GDM1 (cell line): ENCODE measurements around the gene COL7A1.
"Not testable (repeated sequence)": the region's sequence is repeated elsewhere in the genome, so short reads cannot be mapped to it uniquely, and the experiment has no call there.

Experiments
- DNase-seq: peaks from one replicate; lab custom pipeline; 2025; lab: John Stamatoyannopoulos, UW

Gene COL7A1

GRCh38 chr3:48543271-48543866, 51.8 kb downstream of the COL7A1 start:
- DNase-seq = peak; percentile 24

- no peak for DNase-seq
Measured at GRCh38 chr3:48538451-48538850, 56.7 kb downstream of the COL7A1 start.

- DNase-seq = no peak
Measured at GRCh38 chr3:48536785-48537184, 58.3 kb downstream of the COL7A1 start.

DNA sequence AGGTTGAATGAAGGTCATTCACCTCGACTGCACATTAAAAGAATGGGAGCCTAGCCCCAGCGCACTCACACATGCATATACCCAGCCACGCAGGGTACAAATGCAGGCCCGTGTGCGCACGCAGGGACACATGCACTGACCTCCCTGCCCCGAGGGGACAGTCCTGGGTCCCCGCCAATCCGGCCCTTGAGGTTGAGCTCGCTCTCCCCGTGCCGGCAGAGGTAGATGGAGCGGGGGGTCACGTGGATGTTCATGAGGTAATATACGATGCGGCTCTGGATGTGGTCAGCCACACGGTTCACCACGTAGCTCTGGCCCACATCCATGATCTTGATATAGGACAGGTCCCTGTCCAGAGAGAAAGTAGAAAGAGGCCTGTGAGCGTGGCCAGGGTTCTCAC, 59.0 kb downstream of the COL7A1 start:
- no peak for DNase-seq

DNA sequence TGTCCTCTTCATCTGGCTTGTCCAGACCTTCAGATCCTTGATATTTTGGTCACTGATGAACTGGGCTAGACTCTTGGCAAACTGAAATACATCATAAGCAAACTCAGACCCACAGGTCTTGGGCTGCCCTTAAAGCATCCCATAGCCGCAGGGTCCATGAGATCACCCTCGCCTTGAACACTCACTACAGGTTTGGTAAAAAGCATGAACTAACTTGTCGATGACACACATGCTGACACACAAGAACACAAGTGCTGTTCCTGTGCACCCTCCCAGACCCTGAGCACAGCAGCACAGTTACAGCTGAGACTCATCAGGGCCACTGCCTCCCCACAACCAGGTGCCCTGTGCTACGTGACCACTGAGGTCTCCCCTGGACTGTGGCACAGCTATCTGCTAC, 59.6 kb downstream of the COL7A1 start:
- no peak for DNase-seq

- no peak for DNase-seq
Measured at GRCh38 chr3:48532977-48533337, 62.2 kb downstream of the COL7A1 start.

DNA sequence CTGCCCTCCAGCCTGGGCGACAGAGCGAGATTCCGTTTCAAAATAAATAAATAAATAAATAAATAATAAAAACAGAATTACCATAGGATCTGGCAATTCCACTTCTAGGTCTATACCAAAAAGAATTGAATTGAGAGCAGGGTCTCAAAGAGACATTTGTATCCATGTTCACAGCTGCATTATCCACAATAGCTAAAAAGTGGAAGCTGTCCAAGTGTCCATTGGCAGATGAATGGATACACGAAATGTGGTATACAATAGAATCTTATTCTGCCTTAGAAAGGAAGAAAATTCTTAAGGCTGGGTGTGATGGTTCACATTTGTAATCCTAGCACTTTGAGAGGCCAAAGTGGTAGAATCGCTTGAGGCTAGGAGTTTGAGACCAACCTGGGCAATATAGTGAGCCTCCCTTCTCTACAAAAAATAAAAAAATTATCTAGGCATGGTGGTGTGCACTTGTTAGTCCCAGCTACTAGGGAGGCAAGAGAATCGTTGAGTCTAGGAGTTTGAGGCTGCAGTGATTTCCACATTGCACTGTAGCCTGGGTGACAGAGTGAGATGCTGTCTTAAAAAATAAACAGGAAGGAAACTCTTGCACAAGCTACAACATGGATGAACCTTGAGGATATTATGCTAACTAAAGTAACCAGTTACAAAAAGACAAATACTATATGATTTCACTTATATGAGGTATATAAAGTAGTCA, 62.7 kb downstream of the COL7A1 start:
- no peak for DNase-seq

GRCh38 chr3:48530701-48531100, 64.4 kb downstream of the COL7A1 start:
- not testable (repeated sequence) for DNase-seq

GRCh38 chr3:48528754-48529153, 66.4 kb downstream of the COL7A1 start:
- DNase-seq = no peak

GRCh38 chr3:48528048-48528447, 67.1 kb downstream of the COL7A1 start:
- no peak for DNase-seq

GRCh38 chr3:48524970-48525369, 70.2 kb downstream of the COL7A1 start:
- DNase-seq = no peak

DNA sequence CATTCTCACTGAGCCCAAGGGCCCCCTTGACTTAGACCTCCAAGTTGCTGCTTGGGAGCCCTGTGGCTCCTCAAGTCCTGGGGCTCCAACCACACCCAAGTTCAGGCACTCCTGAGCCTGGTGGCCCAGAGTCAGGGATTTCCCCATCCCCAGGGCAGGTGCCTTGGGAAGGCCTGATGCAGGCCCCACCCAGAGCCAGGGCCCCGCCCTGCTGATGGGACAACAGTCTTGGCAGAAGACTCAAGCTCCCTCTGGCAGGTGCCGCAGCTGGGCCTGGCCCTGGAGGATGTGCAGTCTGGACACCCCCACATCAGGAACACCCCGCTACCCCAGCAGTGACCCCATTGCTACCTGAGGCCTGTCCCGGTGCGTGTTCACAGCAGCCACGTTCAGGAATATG, 73.5 kb downstream of the COL7A1 start:
- no peak for DNase-seq

DNA sequence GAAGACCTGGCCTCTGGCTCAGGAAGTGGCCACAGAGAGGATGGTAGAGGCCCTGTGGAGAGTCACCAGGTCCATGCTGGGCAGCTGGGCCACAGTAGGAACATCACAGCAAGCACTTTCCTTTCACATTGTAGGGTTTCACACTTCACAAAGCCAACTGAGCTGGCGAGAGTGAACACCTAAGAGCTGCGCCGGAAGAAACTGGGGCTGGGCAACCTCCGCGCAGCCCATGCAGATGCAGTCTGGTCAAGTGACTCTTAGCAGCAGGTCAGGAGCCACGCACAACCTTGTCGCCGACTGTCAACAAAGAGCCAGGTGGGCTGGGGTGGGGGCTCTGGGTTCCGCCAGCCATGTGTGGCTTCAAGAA, 75.9 kb downstream of the COL7A1 start:
- no peak for DNase-seq

DNA sequence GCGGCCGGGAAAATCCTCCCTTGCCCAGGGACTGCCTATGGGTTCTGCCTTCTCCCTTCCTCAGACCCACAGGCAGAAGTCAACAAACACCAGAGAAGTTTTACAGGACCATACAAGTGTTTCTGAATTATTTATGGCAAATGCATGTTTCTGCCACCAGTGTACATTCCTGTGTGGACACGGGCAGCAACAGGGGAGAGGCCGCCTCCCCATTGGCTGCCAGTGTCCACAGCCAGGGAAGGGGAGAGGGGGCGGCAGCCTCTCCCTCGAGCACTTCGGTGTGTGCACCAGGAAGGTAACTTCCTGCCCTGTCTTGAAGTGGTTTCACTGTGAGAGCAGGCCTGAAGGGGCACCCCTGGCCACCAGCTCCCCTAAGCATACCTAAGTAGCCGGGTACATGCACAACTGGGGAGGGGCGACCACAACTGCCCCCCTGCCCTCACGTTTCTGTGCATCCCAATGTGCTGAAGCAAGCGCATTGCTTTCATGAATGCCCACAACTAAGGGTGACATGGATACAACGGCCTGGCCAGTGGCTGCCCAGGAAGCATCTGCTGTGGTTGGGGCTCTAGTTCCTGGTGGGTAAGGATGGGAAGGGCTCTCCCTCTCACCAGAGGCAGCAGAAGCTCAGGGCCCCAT, 76.4 kb downstream of the COL7A1 start:
- no peak for DNase-seq

DNA sequence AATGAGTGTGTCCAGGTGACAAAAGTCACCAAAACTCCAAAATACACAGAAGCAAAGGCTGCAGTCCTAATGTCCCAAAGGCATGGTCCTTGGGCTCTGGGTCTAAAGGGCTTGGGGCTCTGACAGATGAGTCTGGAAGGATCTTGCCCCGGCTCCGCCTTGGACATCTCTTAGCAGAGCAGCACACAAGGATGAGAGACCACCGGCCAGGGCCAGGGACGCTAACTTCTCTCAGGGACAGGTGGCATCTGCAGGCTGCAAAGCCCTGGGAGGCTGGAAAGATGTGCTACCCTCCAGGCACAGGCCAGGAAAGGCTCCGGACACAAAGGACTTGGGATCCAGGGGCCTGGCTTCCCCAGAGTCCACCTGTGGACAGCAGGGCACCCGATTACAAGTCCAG, 77.1 kb downstream of the COL7A1 start:
- DNase-seq = no peak

- DNase-seq = no peak
Measured at GRCh38 chr3:48516571-48516970, 78.6 kb downstream of the COL7A1 start.

DNA sequence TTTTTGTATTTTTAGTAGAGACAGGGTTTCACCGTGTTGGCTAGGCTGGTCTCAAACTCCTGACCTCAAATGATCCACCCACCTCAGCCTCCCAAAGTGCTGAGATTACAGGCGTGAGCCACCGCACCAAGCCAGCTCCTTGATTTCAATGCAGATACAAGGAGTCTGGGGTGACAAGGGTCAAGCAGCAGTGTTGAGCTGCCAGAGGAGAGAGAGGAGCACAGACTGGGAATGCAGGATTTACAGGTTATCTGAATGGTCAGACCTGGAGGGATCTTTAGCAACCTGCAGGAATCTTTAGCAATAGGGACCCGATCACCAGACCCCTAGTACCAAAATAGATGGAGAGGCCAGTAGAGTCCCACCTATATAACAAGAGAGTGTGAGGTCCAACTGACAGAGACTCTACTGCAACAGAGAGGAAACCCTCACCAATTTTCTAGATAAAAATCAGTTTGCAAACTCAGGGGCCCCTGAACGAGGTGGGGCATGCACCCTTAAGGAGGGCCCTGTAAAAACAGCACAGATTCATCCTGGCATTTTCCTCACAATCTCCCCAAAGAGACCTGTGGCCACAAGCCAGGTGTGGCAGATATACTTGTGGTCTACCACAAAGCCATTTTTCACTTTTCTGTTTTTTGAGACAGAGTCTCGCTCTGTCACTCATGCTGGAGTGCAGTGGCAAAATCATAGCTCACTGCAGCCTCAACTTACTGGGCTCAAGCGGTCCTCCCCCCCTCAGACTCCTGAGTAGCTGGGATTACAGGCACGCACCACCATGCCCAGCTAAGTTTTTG, 80.5 kb downstream of the COL7A1 start:
- no peak for DNase-seq
